EL (cell line): Measurements from ENCODE around the gene HS3ST4.
"Not testable (repeated sequence)": the region's sequence is repeated elsewhere in the genome, so short reads cannot be mapped to it uniquely, and the experiment has no call there.

Experiments
- DNase-seq: peaks from one replicate; pipeline ENCODE4 v3.0.0-alpha.2; 2016

Gene HS3ST4

GRCh38 chr16:26015776-26016175 is 324.0 kb downstream of the HS3ST4 start:
- DNase-seq, result no peak

GRCh38 chr16:26016989-26017388 is 325.2 kb downstream of the HS3ST4 start:
- DNase-seq, result no peak

DNA sequence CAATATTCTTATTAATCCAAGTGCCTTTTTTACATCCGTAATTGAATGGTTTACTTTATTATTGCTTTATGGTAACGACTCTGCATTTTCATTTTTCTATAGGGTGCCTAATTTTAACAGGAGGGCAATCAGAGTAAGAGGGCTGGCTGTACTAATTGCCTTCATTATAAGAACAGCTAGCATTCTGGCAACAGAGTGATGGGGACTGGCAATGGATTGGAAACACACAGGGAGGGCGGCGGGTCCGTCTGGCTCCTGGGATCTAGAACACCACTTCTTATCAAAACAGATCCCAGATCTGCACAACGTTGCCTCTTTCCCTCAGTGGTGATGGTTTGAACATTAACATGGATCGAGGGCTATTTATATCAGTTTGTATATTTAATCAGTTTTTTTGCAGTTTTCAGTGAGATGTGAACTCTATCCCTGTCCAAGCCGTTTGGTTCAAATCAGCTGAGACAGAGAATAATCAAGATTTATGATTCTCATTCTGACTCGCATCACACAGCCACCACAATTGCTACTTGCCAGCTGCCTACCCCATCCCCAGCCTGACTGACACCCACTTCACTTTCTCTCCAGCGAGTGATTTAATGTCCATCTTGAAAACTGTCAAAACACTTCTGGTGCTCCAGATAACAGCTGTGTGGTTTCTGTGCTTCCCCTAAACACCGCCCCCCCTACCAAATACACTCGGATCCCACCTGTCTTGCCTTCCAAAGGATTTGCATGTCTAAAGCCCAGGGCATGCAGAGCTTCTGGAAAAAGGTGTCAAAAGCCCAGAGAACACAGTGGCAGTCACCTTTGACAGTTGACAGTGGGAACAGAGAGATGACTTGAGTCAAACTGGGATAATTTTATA is 327.9 kb downstream of the HS3ST4 start:
- DNase-seq, result no peak

DNA sequence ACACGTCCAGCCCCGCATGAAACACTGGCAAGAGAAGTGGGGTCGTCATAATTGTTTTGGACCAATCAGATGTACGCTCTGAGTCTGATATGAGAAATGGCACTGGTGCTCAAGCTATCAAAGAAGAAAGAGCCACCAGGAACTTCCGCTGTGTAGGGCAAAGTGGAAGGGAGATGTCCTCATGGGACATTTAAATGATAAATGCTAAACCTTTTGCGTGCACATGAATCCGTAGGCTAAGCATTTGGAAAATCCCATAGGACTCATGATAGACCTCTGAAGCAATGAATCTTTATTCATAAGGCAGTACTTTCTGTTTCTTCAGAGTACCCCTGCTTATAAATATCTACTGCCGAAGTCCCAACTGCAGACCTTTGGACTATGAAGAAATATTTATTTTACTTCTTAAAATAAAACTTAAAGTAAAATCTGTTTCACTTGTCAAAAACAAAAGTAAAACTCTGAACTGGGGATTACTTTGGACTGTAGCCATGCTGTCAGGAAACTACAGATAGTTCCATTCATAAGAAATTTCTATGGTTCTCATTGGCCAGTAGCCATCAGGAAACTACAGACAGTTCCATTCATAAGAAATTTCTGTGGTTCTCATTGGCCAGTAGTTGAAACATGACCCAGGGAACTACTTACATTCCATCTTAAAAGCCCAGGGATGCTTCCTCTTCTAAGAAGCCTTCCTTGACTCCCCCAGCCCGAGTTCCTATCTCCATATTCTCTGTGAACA is 335.1 kb downstream of the HS3ST4 start:
- DNase-seq, result no peak

DNA sequence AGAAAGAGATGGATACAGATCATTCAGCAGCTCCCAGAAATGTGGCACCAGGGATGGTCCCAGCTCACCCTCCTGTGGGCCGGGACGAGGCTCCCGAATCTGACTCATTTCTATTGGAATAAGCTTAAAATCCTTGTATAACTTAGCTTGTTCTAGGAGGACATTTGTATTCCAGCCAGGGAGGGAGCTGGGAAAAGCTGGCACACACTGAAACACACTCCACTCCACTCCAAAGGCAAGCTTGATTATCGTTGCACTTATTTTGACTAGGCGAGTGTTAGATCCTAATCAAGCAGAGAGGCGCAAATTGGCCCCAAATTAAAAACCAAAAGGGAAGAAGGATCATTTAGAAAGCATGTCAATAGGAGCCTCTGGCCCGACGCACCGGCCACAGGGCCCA is 339.5 kb downstream of the HS3ST4 start:
- no peak for DNase-seq

GRCh38 chr16:26032661-26033060 is 340.9 kb downstream of the HS3ST4 start:
- DNase-seq, result not testable (repeated sequence)

DNA sequence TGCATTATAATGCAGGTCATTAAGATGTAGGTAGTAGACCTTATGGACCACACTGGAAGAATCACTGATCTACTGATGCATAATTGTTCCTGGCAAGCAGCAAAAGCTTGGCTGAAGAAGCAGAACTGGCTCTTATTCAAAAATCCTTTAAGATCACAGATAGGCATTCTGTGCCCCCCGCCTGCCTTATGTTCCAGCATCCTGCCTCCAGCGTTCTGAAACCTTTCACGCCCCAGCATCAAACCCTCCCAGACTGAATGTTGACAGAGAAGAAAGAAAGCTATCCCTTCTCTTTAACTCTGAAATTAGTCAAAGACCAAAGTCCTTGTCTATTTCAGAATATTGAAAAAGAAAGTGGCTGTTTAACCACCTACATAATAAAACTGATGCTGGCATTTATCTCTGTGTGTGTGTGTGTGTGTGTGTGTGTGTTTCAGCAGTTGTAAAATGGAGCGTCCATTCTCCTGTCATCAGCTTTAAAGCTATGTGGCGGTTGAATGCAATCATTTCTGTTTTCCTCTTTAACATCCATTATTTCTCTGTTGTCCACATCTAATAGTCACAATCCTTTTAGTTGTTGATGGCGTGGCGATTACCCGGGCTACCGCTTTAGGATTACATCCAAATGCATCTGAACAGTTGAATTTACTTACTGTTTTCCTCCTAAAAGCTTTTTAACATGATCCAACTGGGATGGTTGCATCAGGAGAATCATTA is 350.4 kb downstream of the HS3ST4 start:
- no peak for DNase-seq

DNA sequence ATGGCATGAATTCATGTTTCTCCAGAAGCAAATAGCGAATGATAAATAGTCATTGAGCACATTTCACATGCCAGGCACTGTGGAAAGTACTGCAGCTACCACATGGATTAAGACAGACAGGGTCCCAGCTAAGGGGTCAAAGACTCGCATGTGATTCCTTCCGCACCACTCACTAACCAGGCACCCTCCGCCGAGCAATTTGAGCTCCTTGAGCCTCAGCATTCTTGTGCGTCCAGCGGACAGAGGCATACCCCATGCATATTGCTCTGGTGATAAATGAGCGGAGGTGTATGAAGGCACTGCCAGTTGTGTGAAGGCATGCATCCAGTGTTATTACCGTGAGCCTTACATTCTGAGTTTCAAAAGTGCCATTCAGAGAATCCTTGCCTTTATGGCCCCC is 358.7 kb downstream of the HS3ST4 start:
- DNase-seq, result no peak

- DNase-seq, result no peak
Observed at GRCh38 chr16:26051063-26051462, 359.3 kb downstream of the HS3ST4 start.

GRCh38 chr16:26053889-26054288 is 362.1 kb downstream of the HS3ST4 start:
- no peak for DNase-seq

DNA sequence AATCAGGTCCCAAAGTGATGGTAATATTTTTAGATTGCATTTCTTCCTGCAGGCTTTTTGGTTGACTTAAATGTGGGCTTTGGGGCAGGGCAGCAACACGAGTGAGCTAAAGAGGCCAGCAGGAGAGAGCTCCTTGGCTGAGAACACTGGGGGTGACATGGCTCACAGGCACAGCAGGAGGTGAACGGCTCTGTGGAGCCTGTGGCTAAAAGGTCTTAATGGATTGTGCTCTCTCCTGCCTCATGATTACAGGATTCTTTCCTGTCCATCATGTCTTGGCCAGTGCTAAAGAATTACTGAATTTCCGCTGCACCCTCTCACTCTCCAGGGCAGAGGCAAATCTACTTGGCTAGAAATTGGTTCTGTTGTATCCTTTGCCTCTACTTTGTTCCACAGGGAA is 366.6 kb downstream of the HS3ST4 start:
- no peak for DNase-seq

DNA sequence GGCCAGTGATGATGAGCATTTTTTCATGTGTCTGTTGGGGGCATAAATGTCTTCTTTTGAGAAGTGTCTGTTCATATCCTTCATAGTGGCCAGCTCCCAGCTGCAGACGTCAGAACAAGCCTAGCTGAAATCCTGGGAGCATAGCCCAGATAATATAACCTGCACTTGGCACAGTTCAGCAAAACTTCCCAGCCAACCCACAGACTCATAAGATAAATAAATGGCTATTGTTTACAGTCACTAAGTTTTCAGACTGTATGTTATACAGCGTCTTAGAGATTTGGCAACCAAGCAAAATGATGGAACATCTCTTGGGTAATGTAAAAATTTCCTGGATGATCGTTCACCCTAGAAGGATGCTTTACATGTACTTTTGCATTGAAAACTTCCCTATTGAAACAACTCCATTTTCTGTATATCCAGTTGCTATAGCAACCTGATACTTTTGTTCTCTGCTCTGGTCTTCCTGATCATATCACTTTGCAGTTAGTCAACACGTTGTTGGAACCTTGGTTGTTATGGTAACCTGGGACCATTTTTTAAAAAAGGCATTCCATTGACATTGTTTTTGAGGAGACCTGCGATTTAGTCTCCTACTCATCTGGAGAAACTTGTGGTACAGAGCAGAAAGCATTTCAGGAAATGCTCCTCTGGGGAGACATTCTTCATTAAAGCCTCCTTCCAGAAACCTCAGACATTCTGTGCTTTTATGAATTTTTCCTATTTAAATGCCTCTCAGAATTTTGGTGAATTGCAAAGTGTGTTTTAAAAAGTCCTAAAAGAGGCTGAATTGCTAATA is 378.7 kb downstream of the HS3ST4 start:
- DNase-seq, result no peak

DNA sequence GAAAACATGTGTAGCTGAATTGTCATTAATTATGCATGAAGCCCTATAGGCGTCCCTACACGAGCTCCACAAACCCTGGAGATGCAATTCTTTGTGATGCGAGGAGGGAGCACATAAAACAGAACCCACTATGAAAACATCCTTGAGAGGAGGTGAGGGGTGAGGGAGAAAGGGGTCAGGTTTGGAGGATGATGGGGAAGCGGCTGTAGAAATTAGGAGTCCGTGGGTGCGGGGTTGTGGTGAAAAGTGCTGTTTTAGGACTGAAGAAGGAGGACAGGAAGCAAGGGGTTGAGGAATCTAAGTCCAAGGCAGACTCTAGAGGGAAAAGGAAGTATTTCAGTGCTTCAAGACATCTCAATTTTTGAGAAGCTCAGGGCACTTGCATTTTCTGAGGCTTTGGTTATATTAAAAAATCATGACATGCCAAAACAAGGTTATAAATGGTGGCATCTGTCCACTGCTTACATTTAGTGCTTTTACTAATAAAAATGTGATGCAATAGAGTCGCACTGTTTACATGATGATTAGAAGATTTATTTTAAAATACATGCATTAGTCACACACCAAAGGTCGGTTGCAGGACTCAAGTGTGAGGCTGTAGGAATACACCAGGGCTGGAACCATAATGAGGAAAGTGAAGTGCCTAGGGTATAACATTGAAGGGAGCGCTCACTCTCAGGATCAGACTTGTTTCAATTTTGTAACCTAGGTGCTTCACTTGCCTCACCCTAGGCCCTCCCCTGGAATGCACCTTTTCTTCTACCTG is 379.5 kb downstream of the HS3ST4 start:
- DNase-seq, result no peak

DNA sequence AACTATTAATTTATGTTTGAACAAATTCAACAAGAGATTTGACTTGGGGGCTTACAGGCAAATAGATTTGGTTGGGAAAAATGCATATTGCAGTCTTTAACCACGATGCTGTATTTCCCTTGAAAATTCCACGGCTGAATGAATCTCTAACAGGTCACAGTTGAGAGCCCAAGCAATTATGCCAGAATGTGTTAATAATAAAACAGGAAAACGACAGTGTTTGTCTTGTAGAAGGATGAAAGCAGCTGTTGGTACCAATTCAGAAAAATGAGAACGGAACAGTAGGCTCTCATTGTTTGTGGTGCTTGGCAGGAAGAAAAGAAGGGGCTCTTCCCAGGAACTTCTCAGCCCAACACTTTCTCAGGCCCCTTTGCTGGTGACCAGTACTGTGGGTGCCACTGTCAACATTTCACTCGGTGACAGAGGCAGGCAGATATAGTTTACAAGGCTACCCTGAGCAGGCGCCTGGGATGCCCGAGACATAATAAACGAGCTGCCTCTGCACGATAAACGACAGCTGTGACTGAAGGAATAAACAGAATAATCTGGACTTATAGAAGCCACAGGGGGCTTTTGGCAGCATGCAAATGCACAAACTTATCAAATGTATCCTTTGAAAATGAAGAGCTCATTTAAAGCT is 387.1 kb downstream of the HS3ST4 start:
- no peak for DNase-seq

DNA sequence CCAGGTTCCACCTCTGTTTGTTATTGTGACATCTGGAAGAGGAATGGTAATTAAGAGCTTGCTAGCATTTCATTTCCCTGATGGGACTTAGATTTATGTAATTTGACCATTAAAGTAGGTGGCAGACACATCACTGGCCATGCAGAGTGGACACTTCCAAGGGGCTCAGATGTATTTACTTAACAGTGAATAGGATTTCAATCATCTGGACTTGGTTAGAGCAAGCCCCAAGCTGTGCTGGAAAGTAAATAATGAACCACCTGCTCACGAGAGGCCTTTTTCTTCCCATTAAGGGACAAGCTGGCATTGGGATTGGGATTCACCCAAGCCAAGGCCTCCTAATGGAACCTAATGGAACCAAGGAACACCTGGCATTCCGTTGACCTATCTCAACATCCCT is 395.3 kb downstream of the HS3ST4 start:
- no peak for DNase-seq

GRCh38 chr16:26091511-26091910 is 399.8 kb downstream of the HS3ST4 start:
- no peak for DNase-seq

DNA sequence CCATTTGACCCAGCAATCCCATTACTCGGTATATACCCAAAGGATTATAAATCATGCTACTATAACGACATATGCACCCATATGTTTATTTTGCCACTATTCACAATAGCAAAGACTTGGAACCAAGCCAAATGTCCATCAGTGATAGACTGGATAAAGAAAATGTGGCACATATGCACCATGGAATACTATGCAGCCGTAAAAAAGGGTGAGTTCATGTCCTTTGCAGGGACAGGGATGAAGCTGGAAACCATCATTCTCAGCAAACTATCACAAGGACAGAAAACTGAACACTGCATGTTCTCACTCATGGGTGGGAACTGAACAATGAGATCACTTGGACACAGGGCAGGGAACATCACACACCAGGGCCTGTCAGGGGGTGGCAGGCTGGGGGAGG is 406.4 kb downstream of the HS3ST4 start:
- DNase-seq, result not testable (repeated sequence)

GRCh38 chr16:26102369-26102768 is 410.6 kb downstream of the HS3ST4 start:
- DNase-seq, result no peak

DNA sequence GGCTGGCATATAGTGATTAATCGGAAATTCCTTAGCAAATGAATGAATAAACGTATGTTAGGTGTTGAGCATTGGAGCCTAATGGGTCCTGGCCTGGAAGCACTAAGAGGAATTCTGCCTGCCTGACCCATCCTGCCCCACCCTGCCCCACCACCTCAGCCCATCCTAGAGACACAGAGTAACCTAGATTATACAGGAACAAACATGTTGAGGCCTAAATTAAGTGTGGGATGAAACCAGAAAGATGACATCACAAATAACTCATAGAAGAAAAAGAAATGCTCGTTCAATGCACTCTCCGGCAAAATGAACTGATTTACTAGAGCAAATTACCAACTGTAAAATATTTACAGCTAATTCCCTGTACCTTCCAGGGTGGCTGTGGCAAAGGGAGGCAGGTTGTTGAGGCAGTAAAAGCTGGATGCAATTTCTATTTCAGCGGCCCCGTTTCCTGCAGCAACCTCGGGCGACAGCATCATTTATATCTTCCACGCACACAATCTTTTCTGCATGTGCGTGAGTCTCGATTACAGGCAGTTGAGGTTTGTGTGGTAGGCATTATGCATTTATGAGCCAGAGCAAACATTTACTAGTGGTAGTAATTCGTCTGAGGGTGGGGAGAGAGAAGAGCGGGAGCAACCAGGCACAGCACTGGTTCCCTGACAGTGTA is 417.2 kb downstream of the HS3ST4 start:
- DNase-seq, result no peak

- no peak for DNase-seq
Observed at GRCh38 chr16:26111900-26112299, 420.1 kb downstream of the HS3ST4 start.

- DNase-seq, result no peak
Observed at GRCh38 chr16:26118575-26118974, 426.8 kb downstream of the HS3ST4 start.
